IMR-90 (cell line): ENCODE measurements around the gene YKT6. TPM values are rescaled to one million over a fixed set of nuclear protein-coding genes. Genes with fewer than 3 reads are reported as not detected.

ENCODE experiments used
- ATAC-seq: fragments of 200-7000 bp; cut with Tn5 transposase; 2 replicates; pipeline ENCODE4 v1.9.1; 2020; ENCODE audit warnings: low read depth, mild to moderate bottlenecking, moderate library complexity
- BruUV-seq: library from RNA; stranded (reverse); fragments of 400-500 nt; replicated peaks from 2 replicates; lab custom pipeline; 2021; lab: Mats Ljungman, UMichigan
- CTCF ChIA-PET: fragments of 300-600 bp; formaldehyde crosslinking; extraction: SDS; loops from one replicate; lab custom pipeline; 2021; ENCODE audit warnings: antibody characterized with exemption; lab: Yijun Ruan, JAX
- POLR2A ChIA-PET: fragments of 300-600 bp; sonication (Branson Sonifier 250); formaldehyde crosslinking; loops from one replicate; lab custom pipeline; 2022; ENCODE audit warnings: antibody characterized with exemption; ENCODE audit not compliant: unreplicated experiment; lab: Charles Lee
- DNase-seq: peaks from one replicate; pipeline ENCODE4 v3.0.0; 2013
- H2AFZ ChIP-seq: replicated peaks from 2 replicates; pipeline ENCODE3; 2013; ENCODE audit warnings: low read length, mild to moderate bottlenecking; ENCODE audit not compliant: poor library complexity
- H2AK5ac ChIP-seq: 2 replicates; pipeline ENCODE4 v1.6.1; 2013; ENCODE audit warnings: low read depth, low read length, inconsistent platforms
- H2AK9ac ChIP-seq: replicated peaks from 2 replicates; pipeline ENCODE3; 2013; ENCODE audit warnings: mild to moderate bottlenecking, low read depth, low read length, moderate library complexity; ENCODE audit not compliant: poor library complexity
- H2BK120ac ChIP-seq: 2 replicates; pipeline ENCODE4 v1.6.1; 2013; ENCODE audit warnings: low read depth, low read length, inconsistent platforms
- H2BK15ac ChIP-seq: 3 replicates; pipeline ENCODE4 v1.6.1; 2013; ENCODE audit warnings: low read depth, low read length, inconsistent platforms
- H2BK20ac ChIP-seq: 2 replicates; pipeline ENCODE4 v1.6.1; 2013; ENCODE audit warnings: low read depth, mild to moderate bottlenecking, inconsistent platforms, low read length, moderate library complexity
- H2BK5ac ChIP-seq: 2 replicates; pipeline ENCODE4 v1.6.1; 2013; ENCODE audit warnings: mild to moderate bottlenecking, low read depth, low read length, inconsistent platforms; ENCODE audit not compliant: poor library complexity, severe bottlenecking
- H3K14ac ChIP-seq: replicated peaks from 2 replicates; pipeline ENCODE4 v1.6.1; 2013; ENCODE audit warnings: low read depth, low read length, inconsistent platforms
- H3K18ac ChIP-seq: 2 replicates; pipeline ENCODE4 v1.6.1; 2013; ENCODE audit warnings: low read depth, low read length, control low read depth
- H3K23ac ChIP-seq: 2 replicates; pipeline ENCODE4 v1.6.1; 2013; ENCODE audit warnings: low read depth, low read length, inconsistent platforms
- H3K27ac ChIP-seq: 2 replicates; pipeline ENCODE4 v1.5.1; 2013; ENCODE audit warnings: mild to moderate bottlenecking, control low read depth, low read length; ENCODE audit not compliant: insufficient read depth
- H3K27me3 ChIP-seq: 2 replicates; pipeline ENCODE4 v1.6.1; 2013; ENCODE audit warnings: low read length; ENCODE audit not compliant: control insufficient read depth, insufficient read depth
- H3K36me3 ChIP-seq: 2 replicates; pipeline ENCODE4 v1.6.1; 2013; ENCODE audit warnings: low read length, mixed read lengths; ENCODE audit not compliant: control insufficient read depth, insufficient read depth
- H3K4ac ChIP-seq: 2 replicates; pipeline ENCODE4 v1.6.1; 2013; ENCODE audit warnings: low read depth, low read length, inconsistent platforms
- H3K4me1 ChIP-seq: 2 replicates; pipeline ENCODE4 v1.6.1; 2013; ENCODE audit warnings: low read length, mixed read lengths; ENCODE audit not compliant: control insufficient read depth, insufficient read depth
- H3K4me2 ChIP-seq: 2 replicates; pipeline ENCODE4 v1.6.1; 2013; ENCODE audit warnings: low read depth, mild to moderate bottlenecking, control low read depth, low read length, moderate library complexity
- H3K4me3 ChIP-seq: 2 replicates; pipeline ENCODE4 v1.5.1; 2013; ENCODE audit warnings: low read depth, mild to moderate bottlenecking, control low read depth, low read length, moderate library complexity; ENCODE audit not compliant: insufficient read depth
- H3K56ac ChIP-seq: 2 replicates; pipeline ENCODE4 v1.6.1; 2013; ENCODE audit warnings: low read length, inconsistent platforms; ENCODE audit not compliant: insufficient read depth; ENCODE audit errors: extremely low read depth
- H3K79me1 ChIP-seq, 2 experiments: 2 replicates each; pipeline ENCODE4 v1.6.1; 2013; ENCODE audit warnings: low read length in 2 of 2, inconsistent platforms in 1 of 2, low read depth in 1 of 2
- H3K9ac ChIP-seq: 2 replicates; pipeline ENCODE4 v1.6.1; 2013; ENCODE audit warnings: low read depth, low read length, control low read depth
- H3K9me1 ChIP-seq: 2 replicates; pipeline ENCODE4 v1.6.1; 2013; ENCODE audit warnings: low read length, inconsistent platforms; ENCODE audit not compliant: insufficient read depth
- H3K9me3 ChIP-seq: 2 replicates; pipeline ENCODE4 v1.6.1; 2013; ENCODE audit warnings: low read length; ENCODE audit not compliant: control insufficient read depth, insufficient read depth
- H4K20me1 ChIP-seq: 2 replicates; pipeline ENCODE4 v1.6.1; 2013; ENCODE audit warnings: low read length, inconsistent platforms; ENCODE audit not compliant: insufficient read depth
- H4K5ac ChIP-seq: 2 replicates; pipeline ENCODE4 v1.6.1; 2013; ENCODE audit warnings: mild to moderate bottlenecking, low read depth, low read length, control low read depth
- H4K8ac ChIP-seq, 2 experiments: 2 replicates each; pipeline ENCODE4 v1.6.1; 2013; ENCODE audit warnings: low read depth in 2 of 2, low read length in 2 of 2, control low read depth in 1 of 2, inconsistent platforms in 1 of 2
- H4K91ac ChIP-seq: 2 replicates; pipeline ENCODE4 v1.6.1; 2013; ENCODE audit warnings: low read depth, low read length, inconsistent platforms; ENCODE audit not compliant: insufficient read depth
- BHLHE40 ChIP-seq: fragments of 150-350 bp; IDR thresholded peaks from 2 replicates; pipeline ENCODE4 v1.6.1; 2016; ENCODE audit warnings: mild to moderate bottlenecking, low read depth, low read length
- CEBPB ChIP-seq: IDR thresholded peaks from 2 replicates; pipeline ENCODE4 v1.6.1; 2012; ENCODE audit warnings: low read depth, low read length, improper control_type of control experiment
- CHD1 ChIP-seq: IDR thresholded peaks from 2 replicates; pipeline ENCODE4 v1.6.1; 2012; ENCODE audit warnings: low read depth, low read length, improper control_type of control experiment
- CTCF ChIP-seq: conservative IDR thresholded peaks from 2 replicates; pipeline ENCODE4 v1.5.1; 2012; ENCODE audit warnings: mild to moderate bottlenecking, low read depth, low read length, improper control_type of control experiment
- FOS ChIP-seq: fragments of 150-350 bp; IDR thresholded peaks from 2 replicates; pipeline ENCODE4 v1.6.1; 2016; ENCODE audit warnings: low read depth, low read length
- MAFK ChIP-seq: IDR thresholded peaks from 2 replicates; pipeline ENCODE4 v1.6.1; 2012; ENCODE audit warnings: low read depth, low read length, improper control_type of control experiment
- MAZ ChIP-seq: IDR thresholded peaks from 2 replicates; pipeline ENCODE4 v1.6.1; 2012; ENCODE audit warnings: low read depth, mild to moderate bottlenecking, low read length, improper control_type of control experiment, moderate library complexity, borderline replicate concordance
- MXI1 ChIP-seq: IDR thresholded peaks from 2 replicates; pipeline ENCODE4 v1.6.1; 2012; ENCODE audit warnings: low read depth, mild to moderate bottlenecking, low read length, moderate library complexity, borderline replicate concordance
- NFE2L2 ChIP-seq: fragments of 150-350 bp; IDR thresholded peaks from 2 replicates; pipeline ENCODE4 v1.6.1; 2016; ENCODE audit warnings: low read depth, mild to moderate bottlenecking, low read length
- POLR2A ChIP-seq: IDR thresholded peaks from 2 replicates; pipeline ENCODE4 v1.6.1; 2012; ENCODE audit warnings: mild to moderate bottlenecking, low read depth, low read length
- RAD21 ChIP-seq: IDR thresholded peaks from 2 replicates; pipeline ENCODE4 v1.6.1; 2012; ENCODE audit warnings: low read length, improper control_type of control experiment
- RCOR1 ChIP-seq: IDR thresholded peaks from 2 replicates; pipeline ENCODE4 v1.6.1; 2012; ENCODE audit warnings: mild to moderate bottlenecking, low read length, improper control_type of control experiment; ENCODE audit not compliant: insufficient replicate concordance
- WGBS, 2 experiments: methylation state at CpG; one replicate each; pipeline versions ENCODE4 v1.1.5 to v1.1.7; 2013; ENCODE audit warnings: missing lambda C conversion rate in 2 of 2; ENCODE audit not compliant: insufficient read length in 1 of 2; ENCODE audit errors: extremely low coverage in 2 of 2; 5-methylcytosine and 5-hydroxymethylcytosine counted together
- dilution Hi-C: fragments of 300-500 bp; cut with HindIII; formaldehyde crosslinking; loops from one replicate; pipeline ENCODE4 v1.14.3; 2018; ENCODE audit warnings: low sequenced_read_pairs; ENCODE audit not compliant: unreplicated experiment
- in situ Hi-C: fragments of 300-500 bp; cut with MboI; formaldehyde crosslinking; loops from 3 replicates; pipeline ENCODE4 v1.14.3; 2019; ENCODE audit warnings: low sequenced_read_pairs, inconsistent platforms, mixed read lengths
- intact Hi-C: fragments of 100-400 bp; cut with micrococcal nuclease; formaldehyde crosslinking; loops from 2 replicates; pipeline ENCODE4 v1.10.0; 2022
- polyA plus RNA-seq, 3 experiments: library from polyadenylated mRNA; depleted of rRNA; stranded (reverse); fragments of >200 nt; gene quantifications; 2 replicates each; pipeline ENCODE4 v1.2.3, GENCODE V29; 2012; ENCODE audit warnings: low replicate concordance in 1 of 3
- total RNA-seq: library from RNA; depleted of rRNA; stranded (reverse); fragments of >200 nt; gene quantifications from 2 replicates; pipeline ENCODE4 v1.2.3, GENCODE V29; 2012
- TF ChIP-seq, protein P1 (sequence below): fragments of 150-350 bp; IDR thresholded peaks from 2 replicates; pipeline ENCODE4 v1.6.1; 2016; ENCODE audit warnings: low read depth, mild to moderate bottlenecking, low read length, moderate library complexity, borderline replicate concordance
- TF ChIP-seq, protein P2 (sequence below): fragments of 150-350 bp; IDR thresholded peaks from 2 replicates; pipeline ENCODE4 v1.6.1; 2017; ENCODE audit warnings: mild to moderate bottlenecking, antibody characterized with exemption, low read length, low read depth

Gene YKT6
- total and polyA plus RNA-seq, 2 of the 4 experiments (the other 2 are of a cell fraction), result 115 to 120 TPM

GRCh38 chr7:44232396-44232795, 31.6 kb downstream of the YKT6 start:
- Histone ChIP-seq H3K4me1 (no peaks in the 10 kb centered on the region), H3K23ac (no peak overlapping the region), H3K27me3 (peaks cover 40% of the 10 kb centered on the region), H3K36me3 (no peaks in the 10 kb centered on the region), H3K4ac (no peak overlapping the region), H2AK5ac (no peak overlapping the region), H3K14ac (no peak overlapping the region), H2BK120ac (no peak overlapping the region), H3K4me2 (no peak overlapping the region), H3K18ac (no peak overlapping the region), H3K9ac (no peak overlapping the region), H3K79me1 (no peaks in the 10 kb centered on the region), H3K4me3 (no peak overlapping the region), H4K91ac (no peak overlapping the region), H2BK20ac (no peak overlapping the region), H4K5ac (no peak overlapping the region), H4K8ac (no peak overlapping the region), H2BK15ac (no peak overlapping the region), H3K9me3 (no peaks in the 10 kb centered on the region), H2AFZ (no peak overlapping the region), H2AK9ac (peak overlapping the region; percentile 28), H4K20me1 (no peaks in the 10 kb centered on the region), H3K27ac (no peak overlapping the region), H3K56ac (no peak overlapping the region), H3K9me1 (no peaks in the 10 kb centered on the region), H2BK5ac (no peak overlapping the region)
- BruUV-seq, result no TSS peak
- dilution Hi-C loops, result no loop called here
- ATAC-seq (no peak), DNase-seq (no peak)
- intact Hi-C loops, result no loop called here
- no peak for TF ChIP-seq POLR2A
- TF ChIP-seq CEBPB, result no peak
- no peak for TF ChIP-seq MAZ
- TF ChIP-seq BHLHE40, result no peak
- TF ChIP-seq MXI1, result no peak
- no peak for TF ChIP-seq MAFK
- no peak for TF ChIP-seq FOS
- no peak for TF ChIP-seq RCOR1
- TF ChIP-seq NFE2L2, result no peak
- no peak for TF ChIP-seq RAD21
- TF ChIP-seq CHD1, result no peak
- TF ChIP-seq, protein P1, sequence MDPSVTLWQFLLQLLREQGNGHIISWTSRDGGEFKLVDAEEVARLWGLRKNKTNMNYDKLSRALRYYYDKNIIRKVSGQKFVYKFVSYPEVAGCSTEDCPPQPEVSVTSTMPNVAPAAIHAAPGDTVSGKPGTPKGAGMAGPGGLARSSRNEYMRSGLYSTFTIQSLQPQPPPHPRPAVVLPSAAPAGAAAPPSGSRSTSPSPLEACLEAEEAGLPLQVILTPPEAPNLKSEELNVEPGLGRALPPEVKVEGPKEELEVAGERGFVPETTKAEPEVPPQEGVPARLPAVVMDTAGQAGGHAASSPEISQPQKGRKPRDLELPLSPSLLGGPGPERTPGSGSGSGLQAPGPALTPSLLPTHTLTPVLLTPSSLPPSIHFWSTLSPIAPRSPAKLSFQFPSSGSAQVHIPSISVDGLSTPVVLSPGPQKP, result no peak
- TF ChIP-seq, protein P2, sequence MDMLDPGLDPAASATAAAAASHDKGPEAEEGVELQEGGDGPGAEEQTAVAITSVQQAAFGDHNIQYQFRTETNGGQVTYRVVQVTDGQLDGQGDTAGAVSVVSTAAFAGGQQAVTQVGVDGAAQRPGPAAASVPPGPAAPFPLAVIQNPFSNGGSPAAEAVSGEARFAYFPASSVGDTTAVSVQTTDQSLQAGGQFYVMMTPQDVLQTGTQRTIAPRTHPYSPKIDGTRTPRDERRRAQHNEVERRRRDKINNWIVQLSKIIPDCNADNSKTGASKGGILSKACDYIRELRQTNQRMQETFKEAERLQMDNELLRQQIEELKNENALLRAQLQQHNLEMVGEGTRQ, result no peak
- no peak for TF ChIP-seq CTCF
- POLR2A ChIA-PET, result no interaction called here
- CTCF ChIA-PET, result no interaction called here
- no CpG with 5 or more reads among the region's 13 CpGs for WGBS, 2 experiments
- in situ Hi-C loops, result no loop called here
